GM12872 (cell line): ENCODE data around the gene HS3ST5.

Experiments used
- CTCF ChIP-seq: IDR thresholded peaks from 3 replicates; pipeline ENCODE4 v1.5.1; 2011; ENCODE audit warnings: low read depth, mild to moderate bottlenecking, low read length, moderate library complexity; ENCODE audit not compliant: insufficient read depth

HS3ST5 gene

GRCh38 chr6:114339706-114340105 lies 3.1 kb downstream of the HS3ST5 start:
- no peak for TF ChIP-seq CTCF

GRCh38 chr6:114334237-114334636 lies 8.6 kb downstream of the HS3ST5 start:
- TF ChIP-seq CTCF, result no peak

GRCh38 chr6:114327074-114327473 lies 15.7 kb downstream of the HS3ST5 start:
- no peak for TF ChIP-seq CTCF

- TF ChIP-seq CTCF, result no peak
Observed at GRCh38 chr6:114323784-114324183, 19.0 kb downstream of the HS3ST5 start.

- TF ChIP-seq CTCF, result no peak
Observed at GRCh38 chr6:114319749-114320148, 23.1 kb downstream of the HS3ST5 start.

GRCh38 chr6:114315831-114316595 lies 26.8 kb downstream of the HS3ST5 start:
- no peak for TF ChIP-seq CTCF

- no peak for TF ChIP-seq CTCF
Observed at GRCh38 chr6:114312931-114313330, 29.9 kb downstream of the HS3ST5 start.
